ENCODE data around the gene GTF3A.

GTF3A gene

DNA sequence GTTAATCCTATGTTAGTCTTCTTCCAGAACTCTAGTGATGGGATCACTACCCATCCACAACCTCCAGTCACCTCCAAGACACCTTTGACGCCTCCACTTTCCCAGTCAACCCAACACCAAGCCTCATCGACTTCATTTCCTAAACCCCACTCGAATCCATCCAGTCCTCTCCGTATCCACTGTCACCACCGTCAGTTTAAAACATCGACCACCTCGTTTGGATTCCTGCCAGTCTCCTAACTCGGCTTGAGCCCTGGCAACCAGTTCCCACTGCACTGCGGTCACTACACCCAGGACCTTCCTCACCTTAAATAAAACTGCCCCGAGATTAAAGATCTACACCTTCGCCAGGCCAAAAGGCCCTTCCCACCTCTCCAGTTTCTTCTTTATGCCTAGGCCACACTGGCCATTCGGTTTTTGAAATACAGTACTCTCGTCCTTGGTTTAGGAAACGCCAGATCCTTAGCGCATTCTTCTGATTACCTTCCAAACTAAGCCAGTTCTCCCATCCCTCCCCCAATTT, 24.7 kb downstream of the GTF3A start:
- DNase-seq: peak in 2 of 3 experiments; percentile 20 to 61

DNA sequence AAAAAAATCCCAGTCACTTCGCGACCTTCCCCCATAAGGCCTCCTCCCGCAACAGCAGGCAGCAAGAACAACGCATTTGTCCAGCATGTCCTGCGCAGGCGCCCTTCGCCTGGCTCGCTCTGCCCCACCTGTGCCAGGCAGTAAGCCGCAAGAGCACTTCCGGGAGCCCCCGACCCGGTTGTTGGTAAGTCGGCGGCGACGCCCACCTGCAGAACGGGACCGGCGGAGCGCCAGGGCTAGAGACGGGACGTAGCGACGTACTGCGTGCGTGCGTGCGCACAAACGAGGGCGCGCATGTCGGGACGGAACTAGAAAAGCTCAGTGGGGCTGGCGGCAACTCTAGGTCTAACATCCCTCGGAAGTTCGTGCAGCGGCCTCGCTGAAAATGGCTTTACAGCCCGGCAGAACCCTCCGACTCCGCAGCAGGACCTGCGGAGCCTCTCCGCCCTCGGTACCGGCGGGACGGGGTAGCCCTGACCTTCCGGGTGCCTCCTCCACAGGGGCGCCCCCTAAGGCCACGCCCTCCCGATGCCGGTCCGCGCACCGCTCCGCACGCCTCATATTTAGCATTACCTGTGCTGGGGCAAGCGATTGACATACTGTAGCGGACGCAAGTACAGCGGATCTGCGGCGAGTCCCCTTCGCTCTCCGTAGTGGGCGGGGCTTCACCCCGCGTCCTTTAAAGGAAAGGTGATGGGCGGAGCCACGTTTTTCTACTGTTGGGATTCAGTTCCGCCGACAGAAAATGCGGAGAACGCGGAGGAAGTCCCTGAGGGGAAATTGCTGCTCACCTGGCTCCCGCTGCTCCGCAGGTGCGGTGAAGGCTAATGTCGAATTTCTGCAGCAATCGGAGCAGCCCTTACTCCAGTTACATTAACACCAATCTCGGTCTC, 25.8 kb downstream of the GTF3A start, which contains the start of gene MTIF3:
MTIF3 (minus strand) TSS at position 629 of the 893 bp plus-strand sequence. CDS start 10,116 bp downstream, outside the sequence.
- peak; percentile 92 to 97 (median 96) for DNase-seq

DNA sequence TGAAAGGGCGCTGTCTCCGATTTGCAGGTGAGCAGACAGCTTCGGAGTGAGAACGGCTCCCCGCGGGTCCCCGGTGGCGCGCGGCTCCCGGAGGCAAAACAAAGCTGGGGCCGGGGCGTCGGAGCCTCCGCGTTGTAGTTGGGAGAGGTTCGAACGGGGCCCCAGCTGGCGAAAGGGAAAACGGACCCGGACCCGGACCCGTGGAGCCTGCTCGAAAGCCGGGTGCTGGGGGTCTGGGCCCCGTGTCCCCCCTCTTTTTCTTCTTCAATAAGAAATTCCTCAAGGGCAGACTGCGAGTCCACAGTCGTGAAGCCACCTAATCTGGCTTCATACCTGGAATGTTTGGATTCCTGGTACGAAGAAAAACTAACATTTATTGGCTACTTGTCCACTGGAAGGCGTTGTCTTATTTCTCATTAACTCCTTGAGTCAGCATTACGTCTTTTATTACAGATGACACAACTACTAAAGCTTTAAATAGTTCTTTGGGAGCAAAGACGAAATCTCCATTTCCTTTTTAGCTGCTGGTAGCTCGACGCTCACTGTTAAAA, 26.6 kb downstream of the GTF3A start:
- DNase-seq: peak in 2 of 3 experiments; percentile 66 to 79

DNA sequence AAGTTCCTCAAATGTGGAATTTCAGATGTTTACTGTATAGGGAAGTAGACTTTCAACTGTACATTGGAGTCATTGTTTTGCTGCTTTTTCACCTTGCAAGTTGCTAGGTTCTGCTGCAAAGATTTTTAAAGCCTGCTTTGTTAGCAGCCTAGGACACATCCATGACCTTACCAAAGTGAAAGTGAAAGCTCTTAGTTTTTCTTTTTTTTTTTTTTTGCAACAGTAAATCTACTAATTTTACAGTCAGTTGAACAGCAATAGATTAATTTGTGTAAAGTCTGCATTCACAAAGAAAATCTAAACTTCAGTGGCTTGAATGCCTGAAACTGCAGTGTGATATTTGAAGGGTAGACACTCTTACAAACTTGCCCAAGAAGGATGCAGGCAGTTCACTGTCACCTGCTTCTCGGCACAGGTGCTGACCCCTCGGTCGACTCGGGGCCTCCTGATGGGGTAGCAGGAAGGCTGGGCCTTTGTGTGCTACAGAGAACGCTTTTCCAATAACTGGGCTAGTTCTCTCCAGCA, 31.0 kb downstream of the GTF3A start:
- peak in 1 of 3 experiments; percentile 24 for DNase-seq

DNA sequence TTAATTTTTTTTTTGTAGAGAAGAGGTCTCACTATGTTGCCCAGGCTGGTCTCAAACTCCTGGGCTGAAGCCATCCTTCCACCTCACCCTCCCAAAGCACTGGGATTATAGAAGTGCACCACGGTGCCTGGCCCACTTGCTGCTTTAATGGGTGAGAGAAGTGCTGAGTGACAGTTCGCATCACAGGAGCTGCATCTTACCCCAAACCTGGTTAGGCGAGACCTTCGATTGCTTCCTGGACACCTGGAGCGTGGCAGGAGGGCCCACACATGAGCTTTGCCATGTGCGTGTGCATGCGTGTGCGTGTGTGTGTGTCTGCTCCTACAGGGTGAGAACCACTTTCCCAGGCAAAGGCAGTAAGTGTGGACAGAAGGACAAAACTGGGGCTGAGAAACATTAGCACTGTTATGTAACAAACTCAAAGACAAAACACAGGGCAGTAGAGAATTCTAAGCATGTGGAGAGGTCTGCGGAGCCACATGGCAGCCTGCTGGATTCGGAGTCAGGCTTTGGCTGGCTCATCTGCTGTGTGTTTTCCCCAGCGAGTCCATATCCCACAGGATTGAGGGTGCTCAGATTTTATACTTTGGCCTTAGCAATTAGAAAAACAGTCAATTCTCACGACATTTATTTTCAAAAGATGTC, 37.6 kb downstream of the GTF3A start:
- DNase-seq: no peak

DNA sequence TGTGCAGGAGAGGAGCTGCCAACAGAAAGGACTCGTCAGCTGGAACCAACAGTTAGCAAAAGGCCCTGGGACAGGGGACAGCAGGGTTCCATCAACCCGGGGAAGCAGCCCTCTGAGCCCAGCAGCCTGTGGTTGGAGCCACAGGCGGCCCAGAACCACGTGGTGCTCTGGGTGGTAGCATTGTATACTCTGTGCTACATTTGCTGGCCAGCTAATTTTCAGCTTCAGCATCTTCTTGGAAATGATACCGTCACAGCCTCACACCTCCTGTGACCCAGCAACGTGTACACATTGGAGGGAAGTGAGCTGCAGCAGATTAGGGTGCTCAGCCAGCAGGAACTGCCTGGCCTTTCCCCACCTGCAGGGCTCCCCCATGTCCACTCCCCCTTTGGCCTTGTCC, 39.1 kb downstream of the GTF3A start:
- no peak for DNase-seq

DNA sequence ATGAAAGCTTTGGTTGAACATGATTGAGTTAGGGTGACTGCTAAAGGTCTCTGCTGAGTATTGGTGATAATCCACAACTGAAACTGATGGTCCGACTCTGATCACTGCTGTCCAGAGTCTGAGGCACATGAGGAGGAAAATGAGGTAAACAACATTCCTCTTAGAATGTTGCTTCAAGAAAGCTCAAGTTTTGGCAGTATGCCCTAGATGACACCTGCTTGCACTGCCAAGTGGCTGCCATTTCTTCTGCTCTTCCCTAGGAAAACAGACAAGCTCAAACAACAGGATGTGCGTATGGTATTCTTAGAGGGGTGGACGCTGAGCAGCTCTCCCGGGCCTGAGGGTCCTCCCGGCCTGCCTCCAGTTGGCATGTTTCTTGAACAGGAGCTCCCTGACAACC, 41.2 kb downstream of the GTF3A start:
- no peak for DNase-seq

DNA sequence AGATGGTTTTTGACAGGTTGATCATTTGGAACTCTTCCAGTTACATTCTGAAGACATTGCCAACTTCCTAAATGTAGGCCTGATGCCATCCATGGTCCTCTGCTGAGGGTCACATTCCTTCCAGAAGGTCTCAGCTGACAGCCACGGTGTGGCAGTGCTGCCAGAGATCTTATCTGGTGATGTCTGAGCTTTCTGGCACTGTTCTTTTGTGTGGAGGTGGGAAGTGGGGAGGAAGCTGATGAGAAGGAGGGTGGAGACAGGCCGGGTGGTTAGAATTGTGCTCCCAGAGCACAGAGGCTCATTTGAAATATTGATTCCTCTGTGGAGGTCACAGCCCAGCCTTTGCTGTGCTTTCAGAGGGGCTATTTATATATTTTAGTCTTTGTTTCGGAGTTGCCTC, 42.1 kb downstream of the GTF3A start:
- DNase-seq: no peak

DNA sequence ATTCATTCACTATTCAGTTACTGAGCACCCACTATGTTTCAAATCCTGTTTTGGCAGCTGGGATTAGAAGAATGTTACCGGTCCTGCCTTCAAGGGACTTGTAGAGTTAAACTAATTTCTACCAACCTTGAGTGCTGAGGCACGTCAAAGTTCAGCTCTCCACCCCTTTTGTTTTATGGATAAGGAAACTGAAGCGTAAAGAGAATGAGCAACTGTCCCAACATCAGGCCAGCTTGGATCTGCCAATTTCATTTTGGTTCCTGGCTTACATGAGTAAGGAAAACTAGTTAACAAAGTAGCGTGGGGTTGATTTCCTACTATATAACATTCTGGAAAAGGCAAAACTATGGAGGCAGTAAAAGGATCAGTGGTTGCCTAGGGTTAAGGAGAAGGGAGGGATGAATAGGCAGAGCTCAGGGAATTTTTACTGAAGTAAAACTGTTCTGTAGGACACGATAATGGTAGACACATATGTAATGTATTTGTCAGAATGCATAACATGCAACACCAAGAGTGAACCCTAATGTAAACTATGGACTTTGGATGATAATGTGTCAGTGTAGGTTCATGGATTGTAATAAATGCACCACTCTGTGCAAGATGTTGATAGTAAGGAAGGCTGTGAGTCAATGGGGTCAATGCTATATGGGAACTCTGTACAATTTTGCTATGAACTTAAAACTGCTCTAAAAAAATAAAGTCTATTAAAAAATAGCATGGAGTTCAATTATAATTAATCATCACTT, 45.8 kb downstream of the GTF3A start:
- DNase-seq: no peak

DNA sequence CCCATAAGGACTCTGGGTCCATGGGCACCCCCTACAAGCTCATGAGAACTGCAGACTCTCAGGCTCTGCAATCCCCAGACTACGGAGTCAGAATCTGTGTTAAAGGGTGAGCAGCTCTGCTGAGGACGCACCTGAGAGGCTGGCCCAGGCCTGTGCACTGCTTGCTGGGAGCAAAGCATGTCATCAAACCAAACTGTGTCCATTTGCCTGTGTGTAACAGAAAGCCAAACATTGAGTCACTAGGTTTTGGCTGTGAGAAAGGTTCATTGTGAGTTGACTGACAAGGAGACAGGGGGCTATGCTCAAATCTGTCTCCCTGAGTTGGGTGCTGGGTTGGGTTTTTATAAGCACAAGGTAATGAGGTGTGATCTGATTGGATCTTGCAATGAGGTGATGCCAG, 48.0 kb downstream of the GTF3A start:
- DNase-seq: no peak

DNA sequence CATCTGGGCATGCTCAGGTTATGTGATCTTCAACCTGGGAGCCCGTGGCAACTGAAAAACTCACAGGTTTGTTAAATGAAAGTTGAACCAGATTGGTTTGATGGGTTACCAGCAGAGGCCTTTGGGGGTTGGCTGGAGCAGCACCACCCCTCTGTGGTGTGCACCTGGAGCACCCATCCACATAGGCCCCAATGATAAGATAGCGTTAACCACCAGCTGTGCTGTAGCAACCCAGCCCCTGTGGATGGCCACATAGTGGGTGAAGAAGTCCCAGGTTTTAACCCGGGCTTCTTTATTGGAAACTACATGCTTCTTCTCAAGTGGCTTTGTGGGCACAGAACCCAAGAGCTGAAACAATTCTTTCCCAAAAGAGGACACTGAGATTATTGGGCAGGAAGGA, 48.5 kb downstream of the GTF3A start:
- DNase-seq: no peak

DNA sequence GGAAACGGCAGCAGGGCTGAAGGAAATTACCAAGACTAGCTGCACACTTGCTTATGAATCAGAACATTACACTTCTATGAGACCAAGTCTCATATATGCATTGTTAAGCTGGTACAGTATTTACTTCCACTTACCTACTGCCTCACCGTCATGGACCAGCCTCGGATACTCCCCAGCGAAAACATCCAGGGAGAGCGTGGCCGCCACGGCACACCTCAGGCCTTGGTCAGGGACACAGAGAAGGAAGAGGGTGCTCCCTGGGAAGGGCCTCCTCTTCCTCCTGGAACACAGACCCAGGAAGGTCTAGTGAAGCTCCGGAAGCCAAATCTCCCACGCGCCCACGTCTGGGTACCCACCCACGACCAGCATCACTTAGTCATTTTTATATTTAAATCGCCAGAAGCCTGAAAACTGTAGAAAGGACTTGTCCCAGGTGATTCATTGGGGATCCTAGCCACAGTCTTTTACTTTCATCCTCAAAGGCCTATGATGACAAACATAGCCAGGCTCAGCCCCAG, 50.4 kb downstream of the GTF3A start:
- no peak for DNase-seq

DNA sequence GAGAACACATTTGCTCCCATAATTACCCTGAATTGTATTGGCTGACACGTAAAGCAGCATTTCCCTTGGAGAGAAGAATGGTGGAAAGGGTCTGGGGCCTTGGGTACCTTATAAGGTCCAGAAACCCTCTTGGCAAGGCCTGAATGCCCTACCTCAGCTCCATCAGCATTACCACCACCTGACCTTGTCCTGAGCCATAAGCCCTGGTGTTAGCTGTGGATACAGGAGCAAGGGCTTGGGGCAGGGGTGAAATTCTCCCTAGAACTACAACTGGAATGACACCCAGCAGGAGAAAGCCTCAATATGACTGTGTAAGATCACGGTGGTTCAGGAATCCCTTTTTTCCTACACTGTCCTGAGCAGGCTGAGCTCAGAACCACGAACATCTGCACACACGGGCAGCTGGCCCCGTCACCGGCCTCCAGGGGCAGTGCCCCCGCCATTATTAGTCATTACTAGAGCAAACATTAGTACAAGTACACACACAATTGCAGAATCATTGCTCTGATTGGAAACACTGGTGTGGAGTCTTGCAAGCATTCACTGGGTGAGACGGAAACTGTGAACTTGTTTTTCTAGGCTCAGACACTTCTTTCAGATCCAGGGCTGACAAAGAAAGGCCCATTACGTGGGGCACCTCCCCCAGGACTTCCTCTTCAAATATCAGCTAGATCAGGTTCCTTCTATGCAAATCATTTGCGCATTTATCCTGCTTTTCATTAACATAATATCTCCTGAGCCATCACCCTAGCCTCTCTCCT, 52.7 kb downstream of the GTF3A start:
- peak in 2 of 3 experiments; percentile 63 to 80 for DNase-seq

DNA sequence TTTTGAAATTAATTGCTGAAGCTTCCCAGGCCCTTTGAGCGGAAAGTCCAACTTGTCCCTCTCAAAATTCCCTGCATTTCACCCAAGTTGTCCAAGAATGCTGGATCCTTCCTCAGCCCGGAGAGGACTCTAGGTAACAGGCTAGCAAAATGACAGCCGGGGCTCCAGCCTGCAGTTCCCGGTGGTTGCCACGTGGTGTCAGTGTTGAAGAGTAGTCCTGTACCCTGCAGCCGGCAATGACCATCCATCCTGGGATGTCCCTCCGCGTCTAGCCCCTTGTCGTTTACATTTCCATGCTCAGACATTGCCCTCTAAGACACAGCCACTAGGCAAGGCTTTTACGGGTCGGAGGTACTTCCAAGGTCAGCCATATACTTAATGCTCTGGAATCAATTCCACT, 57.3 kb downstream of the GTF3A start:
- peak; percentile 7 to 27 (median 27) for DNase-seq

DNA sequence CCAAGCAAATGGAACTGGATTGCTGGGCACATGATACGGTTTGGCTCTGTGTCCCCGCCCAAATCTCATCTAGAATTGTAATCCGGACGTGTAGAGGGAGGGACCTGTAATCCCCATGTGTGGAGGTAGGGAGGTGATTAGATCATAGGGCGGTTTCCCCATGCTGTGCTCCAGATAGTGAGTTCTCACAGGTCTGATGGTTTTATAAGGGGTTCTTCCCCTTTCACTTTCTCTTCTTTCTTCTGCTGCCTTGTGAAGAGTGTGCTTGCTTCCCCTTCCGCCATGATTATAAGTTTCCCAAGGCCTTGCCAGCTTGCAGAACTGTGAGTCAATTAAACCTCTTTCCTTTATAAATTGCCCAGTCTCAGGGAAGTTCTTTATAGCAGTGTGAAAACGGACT, 58.6 kb downstream of the GTF3A start:
- no peak for DNase-seq

DNA sequence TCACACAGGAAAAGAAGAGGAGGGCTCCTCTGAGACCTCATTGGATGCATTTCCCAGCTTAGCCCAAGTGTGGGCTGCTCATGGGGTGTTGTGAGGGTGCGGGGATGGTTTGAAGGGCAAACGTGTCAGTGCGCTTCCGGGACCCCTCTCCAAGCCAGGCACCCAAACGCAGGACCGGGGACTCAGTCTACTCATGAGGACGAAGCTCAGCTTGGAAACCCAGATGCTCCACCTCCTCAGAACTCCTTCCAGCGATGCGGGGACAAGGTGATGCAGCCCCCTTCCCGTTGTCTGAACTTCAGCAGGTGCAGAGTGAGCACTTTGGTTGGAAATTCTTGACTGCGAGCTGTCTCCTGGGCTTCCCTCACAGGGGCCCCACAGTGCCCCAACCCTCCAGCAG, 59.0 kb downstream of the GTF3A start:
- DNase-seq: no peak

All from NCI-H1417 (cell line).